Measurements from ENCODE around the gene ALKBH5. TPM values are rescaled to one million over a fixed set of nuclear protein-coding genes. Genes with fewer than 3 reads are reported as not detected.
A peak's percentile ranks its signal among the peaks of the same experiment; 100 is the strongest.

ALKBH5 gene
- total and polyA plus RNA-seq, 10 of the 15 experiments (the other 5 are each of a cell fraction or from before 2014, with no cell fraction given), result 13.7 to 99.9 (median 52.4) TPM

DNA sequence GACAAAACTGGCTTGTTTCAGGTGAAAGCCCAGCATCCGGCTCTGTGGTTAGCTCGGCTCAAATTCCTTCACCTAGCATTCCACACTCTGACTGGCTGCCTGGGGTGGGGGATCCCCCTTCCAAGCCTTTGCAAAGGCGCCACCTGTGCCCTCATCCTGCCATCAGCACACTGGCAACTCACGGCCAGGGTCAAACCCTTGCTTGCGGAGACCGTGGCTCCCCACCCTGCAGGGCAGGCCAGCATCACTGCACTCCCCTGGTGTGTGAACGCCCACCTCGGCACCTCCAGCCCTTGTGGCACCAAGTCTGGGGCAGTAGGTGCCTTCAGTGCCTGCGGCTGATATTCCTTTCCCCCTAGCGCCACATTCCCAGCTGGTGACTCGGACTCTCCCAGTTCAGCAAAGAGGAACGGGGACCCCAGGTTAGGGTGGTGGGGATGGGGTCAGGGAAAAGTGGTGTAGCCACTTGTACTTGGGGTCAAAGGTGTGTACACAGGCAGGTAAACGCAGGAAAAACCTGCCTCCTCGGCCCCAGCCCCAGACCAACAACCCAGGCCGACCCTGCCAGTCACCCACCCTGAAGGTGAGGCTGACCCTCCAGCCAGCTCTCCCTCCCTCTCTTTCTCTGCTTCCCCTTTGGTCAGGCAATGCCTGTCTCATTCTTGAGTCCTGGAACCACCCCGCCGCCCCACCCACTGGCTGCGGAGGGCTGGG, 73.8 kb downstream of the ALKBH5 start:
- in situ Hi-C loops (cut with MboI) (no loop called here), intact Hi-C loops (cut with micrococcal nuclease; ENCODE audit: unreplicated experiment) (no loop called here)
- peak; percentile 32 for ATAC-seq

More for the DNA sequence above, 73.8 kb downstream of the ALKBH5 start:
- Histone ChIP-seq H2AFZ (ENCODE audit: control insufficient read depth, low read depth, low read length) (peak overlapping the region; percentile 96; the same call in 1 of the 2 replicates), H4K20me1 (ENCODE audit: control insufficient read depth, insufficient read depth) (no peaks in the 10 kb centered on the region), H3K79me2 (ENCODE audit: control insufficient read depth, insufficient read depth, low read length) (peaks cover 14% of the 10 kb centered on the region), H3K27ac (ENCODE audit: control insufficient read depth, insufficient read depth) (peak overlapping the region; percentile 89), H3K4me1 (ENCODE audit: control insufficient read depth, insufficient read depth, low read length) (peaks cover 21% of the 10 kb centered on the region), H3K27me3 (replicated peaks in 1 of 2; ENCODE audit: control insufficient read depth in 2 of 2, insufficient read depth in 2 of 2, low read length in 1 of 2) (no peaks in the 10 kb centered on the region), H3K4me3 (peak overlapping the region; percentile 97), H3K9me3 (replicated peaks; ENCODE audit: control insufficient read depth, insufficient read depth, low read length) (no peaks in the 10 kb centered on the region), H3K9ac (ENCODE audit: control insufficient read depth, insufficient read depth, low read length) (peak overlapping the region; percentile 89), H3K4me2 (ENCODE audit: control insufficient read depth, insufficient read depth) (peak overlapping the region; percentile 77), H3K36me3 (ENCODE audit: control insufficient read depth in 2 of 2, insufficient read depth in 2 of 2, low read length in 1 of 2) (peaks cover 11 to 12% of the 10 kb centered on the region in 2 experiments; a peak in 3 of 4 replicates)
- FAIRE-seq (no peak), DNase-seq (ENCODE audit: low read depth, low spot score) (no peak)
- WGBS (ENCODE audit: insufficient coverage, insufficient replicate concordance, low lambda C conversion rate, missing lambda C conversion rate), result 18% methylated on average over 18 of the region's 18 CpGs
- SMC1A ChIA-PET (ENCODE audit: uncharacterized antibody, unreplicated experiment), result no interaction called here
- POLR2A ChIA-PET, result interaction anchor here (0.5 kb wide), 1 partner anchor 41 kb away, joined by 3 read pairs; no protein-coding TSS in a partner anchor
- BruUV-seq (replicated peaks), result no TSS peak
- CTCF ChIA-PET, result interaction anchor here (0.5 to 1.4 kb wide), 3 partner anchors 8 to 67 kb away, joined by 4 to 6 read pairs (median 5); no protein-coding TSS in a partner anchor
- 0 out of 2 replicates have a peak, but pooled peaks have one; percentile 48 for TF ChIP-seq HDGF (IDR thresholded peaks at IDR 0.05)
- TF ChIP-seq NBN (IDR thresholded peaks at IDR 0.05), result peak; percentile 27; the same call in 1 of the 2 replicates
- TF ChIP-seq, protein P1, sequence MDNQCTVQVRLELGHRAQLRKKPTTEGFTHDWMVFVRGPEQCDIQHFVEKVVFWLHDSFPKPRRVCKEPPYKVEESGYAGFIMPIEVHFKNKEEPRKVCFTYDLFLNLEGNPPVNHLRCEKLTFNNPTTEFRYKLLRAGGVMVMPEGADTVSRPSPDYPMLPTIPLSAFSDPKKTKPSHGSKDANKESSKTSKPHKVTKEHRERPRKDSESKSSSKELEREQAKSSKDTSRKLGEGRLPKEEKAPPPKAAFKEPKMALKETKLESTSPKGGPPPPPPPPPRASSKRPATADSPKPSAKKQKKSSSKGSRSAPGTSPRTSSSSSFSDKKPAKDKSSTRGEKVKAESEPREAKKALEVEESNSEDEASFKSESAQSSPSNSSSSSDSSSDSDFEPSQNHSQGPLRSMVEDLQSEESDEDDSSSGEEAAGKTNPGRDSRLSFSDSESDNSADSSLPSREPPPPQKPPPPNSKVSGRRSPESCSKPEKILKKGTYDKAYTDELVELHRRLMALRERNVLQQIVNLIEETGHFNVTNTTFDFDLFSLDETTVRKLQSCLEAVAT (IDR thresholded peaks at IDR 0.05), result peak; percentile 47; the same call in 1 of the 2 replicates
- TF ChIP-seq ZNF274 (IDR thresholded peaks at IDR 0.05; ENCODE audit: insufficient read depth, insufficient read length), result no peak
- no peak for TF ChIP-seq SUZ12 (IDR thresholded peaks at IDR 0.05; ENCODE audit: unreplicated experiment)
- TF ChIP-seq NR2F1 (conservative IDR thresholded peaks at IDR 0.05), result 0 out of 2 replicates have a peak, but pooled peaks have one; percentile 14
- TF ChIP-seq, protein P2, sequence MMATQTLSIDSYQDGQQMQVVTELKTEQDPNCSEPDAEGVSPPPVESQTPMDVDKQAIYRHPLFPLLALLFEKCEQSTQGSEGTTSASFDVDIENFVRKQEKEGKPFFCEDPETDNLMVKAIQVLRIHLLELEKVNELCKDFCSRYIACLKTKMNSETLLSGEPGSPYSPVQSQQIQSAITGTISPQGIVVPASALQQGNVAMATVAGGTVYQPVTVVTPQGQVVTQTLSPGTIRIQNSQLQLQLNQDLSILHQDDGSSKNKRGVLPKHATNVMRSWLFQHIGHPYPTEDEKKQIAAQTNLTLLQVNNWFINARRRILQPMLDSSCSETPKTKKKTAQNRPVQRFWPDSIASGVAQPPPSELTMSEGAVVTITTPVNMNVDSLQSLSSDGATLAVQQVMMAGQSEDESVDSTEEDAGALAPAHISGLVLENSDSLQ (IDR thresholded peaks at IDR 0.05), result peak; percentile 31; the same call in 1 of the 2 replicates
- RAD21 ChIA-PET (ENCODE audit: unreplicated experiment), result no interaction called here

All from GM12878 (cell line).